AG10803 (cell line): Measurements from ENCODE around the gene NFATC2.

Source experiments
- DNase-seq: peaks from one replicate; pipeline ENCODE4 v3.0.0; 2010; ENCODE audit warnings: low read depth
- H3K4me3 ChIP-seq: 2 replicates; pipeline ENCODE4 v1.5.1; 2011; ENCODE audit warnings: mild to moderate bottlenecking, low read length, control low read depth
- TF ChIP-seq, protein P1 (sequence below): conservative IDR thresholded peaks from 2 replicates; pipeline ENCODE4 v1.5.1; 2011; ENCODE audit warnings: mild to moderate bottlenecking, low read length, control low read depth, inconsistent platforms

Gene NFATC2

DNA sequence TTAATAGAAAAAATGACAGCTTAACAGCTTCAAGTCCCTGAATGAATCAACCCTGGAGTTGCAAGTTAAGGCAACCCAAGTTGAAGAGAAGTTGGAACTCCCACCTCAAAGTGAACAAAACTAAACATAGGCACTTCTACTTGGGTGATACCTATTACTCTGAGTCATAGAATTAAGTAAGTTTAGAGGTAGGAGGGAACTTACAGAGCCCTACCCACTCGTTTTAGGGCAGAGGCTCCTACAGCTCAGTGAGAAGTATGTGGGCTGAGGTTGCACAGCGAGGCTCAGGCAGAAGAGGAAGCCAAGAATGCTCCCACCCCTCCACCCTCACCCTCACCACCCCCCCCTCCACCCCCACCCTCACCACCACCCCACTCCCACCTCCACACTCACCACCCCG is 42.2 kb downstream of the NFATC2 start:
- no peak overlapping the region for H3K4me3 ChIP-seq
- TF ChIP-seq, protein P1, sequence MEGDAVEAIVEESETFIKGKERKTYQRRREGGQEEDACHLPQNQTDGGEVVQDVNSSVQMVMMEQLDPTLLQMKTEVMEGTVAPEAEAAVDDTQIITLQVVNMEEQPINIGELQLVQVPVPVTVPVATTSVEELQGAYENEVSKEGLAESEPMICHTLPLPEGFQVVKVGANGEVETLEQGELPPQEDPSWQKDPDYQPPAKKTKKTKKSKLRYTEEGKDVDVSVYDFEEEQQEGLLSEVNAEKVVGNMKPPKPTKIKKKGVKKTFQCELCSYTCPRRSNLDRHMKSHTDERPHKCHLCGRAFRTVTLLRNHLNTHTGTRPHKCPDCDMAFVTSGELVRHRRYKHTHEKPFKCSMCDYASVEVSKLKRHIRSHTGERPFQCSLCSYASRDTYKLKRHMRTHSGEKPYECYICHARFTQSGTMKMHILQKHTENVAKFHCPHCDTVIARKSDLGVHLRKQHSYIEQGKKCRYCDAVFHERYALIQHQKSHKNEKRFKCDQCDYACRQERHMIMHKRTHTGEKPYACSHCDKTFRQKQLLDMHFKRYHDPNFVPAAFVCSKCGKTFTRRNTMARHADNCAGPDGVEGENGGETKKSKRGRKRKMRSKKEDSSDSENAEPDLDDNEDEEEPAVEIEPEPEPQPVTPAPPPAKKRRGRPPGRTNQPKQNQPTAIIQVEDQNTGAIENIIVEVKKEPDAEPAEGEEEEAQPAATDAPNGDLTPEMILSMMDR = no peak
- DNase-seq = no peak

DNA sequence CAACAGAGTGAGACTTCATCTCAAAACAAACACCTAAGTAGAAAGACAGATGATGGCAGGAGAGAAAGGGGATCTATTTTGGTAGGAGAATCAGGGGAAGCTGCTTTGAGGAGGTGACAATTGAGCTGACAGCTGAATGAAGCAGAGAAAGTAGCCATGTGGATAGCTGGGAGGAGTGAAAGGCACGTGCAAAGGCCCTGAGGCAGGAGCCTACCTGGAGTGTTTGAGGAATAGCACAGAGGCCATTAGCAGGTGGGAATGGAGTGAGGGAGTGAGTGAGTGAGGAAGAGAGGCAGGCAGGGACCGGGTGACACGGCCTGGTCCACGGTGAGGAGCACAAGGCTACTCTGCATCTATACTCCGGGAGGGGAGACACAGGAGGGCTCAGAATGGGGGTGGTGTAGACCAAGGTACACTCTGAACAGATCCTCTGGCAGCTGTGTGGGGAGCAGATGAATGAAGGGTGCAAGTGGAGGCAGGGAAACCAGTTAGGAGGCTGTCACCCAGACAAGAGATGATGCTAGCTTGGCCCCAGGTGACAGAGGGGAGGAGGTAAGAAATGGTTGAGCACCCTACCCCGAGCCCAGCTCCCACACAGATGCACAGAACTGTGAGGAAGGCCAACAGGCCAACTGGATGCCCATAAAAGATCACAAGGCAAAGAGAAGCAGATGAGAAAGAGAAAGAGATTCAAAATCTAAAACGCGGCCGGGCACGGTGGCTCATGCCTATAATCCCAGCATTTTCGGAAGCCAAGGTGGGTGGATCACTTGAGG is 43.6 kb downstream of the NFATC2 start:
- TF ChIP-seq, protein P1 = no peak
- no peak overlapping the region for H3K4me3 ChIP-seq
- no peak for DNase-seq

DNA sequence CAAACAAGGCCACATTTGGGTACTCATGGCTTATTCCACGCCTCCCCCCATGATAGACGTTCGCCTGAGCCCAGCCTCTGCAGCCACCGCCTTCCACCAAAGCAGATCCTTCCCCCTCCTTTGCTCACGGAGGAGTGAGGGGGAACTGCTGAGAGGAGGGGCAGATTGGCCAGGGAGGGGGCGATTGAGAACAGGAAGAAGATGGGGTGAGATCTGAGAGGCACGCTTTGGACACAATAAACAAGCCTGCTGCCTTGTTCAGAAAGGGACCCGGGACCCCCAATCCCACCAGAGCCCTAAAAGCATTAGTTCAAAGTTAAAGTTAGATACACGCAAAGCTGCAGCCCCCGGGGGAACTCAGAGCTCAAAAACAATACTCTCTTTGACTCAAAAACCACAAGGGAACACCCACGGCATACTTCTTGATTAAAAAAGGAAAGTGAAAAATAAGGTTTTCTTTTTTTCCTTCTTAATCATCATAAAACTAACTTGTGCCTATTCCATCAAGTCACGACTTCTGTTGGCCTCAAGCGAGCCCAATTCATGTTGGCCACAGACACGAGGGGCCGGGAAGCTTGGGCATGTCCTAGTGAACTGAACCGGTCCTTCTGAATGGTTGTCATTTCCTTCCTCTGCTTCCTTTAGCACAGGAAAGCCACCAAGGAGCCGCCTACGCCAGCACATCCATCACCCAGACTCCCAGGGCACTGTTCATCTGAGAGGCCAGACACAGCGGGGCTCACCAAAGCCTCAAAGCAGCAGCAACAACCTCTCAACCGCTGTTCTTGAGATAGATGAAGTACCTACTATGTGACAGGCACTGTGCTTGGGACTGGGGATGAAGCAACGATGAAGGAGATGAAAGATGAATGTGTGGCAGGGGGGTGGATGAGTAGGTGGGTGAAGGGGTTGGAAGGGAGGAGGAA is 44.7 kb downstream of the NFATC2 start:
- no peak overlapping the region for H3K4me3 ChIP-seq
- TF ChIP-seq, protein P1 = no peak

DNA sequence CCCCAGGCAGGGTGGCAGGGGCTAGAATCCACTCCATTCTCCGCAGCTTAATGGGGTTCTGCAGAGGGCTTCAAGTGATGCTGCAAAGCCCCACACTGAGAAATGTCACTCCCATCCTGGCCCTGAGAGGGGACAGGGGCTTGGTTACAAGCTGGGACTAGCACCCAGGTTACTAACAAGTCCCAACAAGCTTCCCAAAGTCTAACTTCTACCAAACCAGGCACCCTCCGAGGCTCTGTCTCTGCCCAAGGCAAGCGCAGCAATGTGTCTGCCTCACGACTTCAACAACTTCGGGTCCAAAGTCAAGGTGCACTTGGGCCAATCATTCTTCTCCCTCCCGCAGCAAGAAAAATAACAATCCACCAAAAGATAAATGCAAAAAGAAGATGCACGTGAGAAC is 45.6 kb downstream of the NFATC2 start:
- TF ChIP-seq, protein P1 = no peak
- no peak overlapping the region for H3K4me3 ChIP-seq
- DNase-seq = no peak

More for the DNA sequence above, 44.7 kb downstream of the NFATC2 start:
- no peak for DNase-seq

DNA sequence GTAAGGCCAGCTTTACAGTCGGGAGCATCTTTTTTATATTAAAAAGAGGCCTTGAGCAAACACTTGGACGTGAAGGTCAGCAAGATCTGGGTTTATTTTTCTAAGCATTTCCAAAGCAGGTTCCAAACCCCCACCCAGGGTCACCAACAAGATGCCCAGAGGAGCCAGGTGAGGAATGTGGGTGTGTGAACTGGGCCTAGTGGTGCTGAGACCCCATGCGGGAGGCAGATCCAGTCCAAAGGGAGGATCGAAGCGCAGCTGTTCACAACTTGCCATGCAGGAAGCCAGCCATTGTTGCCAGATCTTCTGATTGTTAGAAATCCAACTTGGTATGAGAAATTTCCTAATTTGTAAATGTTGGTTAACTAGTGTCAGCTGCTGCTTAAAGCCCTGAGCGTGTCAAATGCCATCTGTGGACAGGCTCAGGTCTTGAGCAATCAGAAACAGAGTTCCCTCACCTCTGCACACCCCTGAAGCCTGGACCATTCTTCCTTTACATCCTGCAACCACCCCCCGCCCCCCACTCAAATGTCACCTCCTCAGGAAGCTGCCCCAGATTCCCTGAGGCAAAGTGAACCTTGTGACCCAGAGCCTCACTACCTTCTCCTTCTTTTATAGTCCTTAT is 46.5 kb downstream of the NFATC2 start:
- TF ChIP-seq, protein P1 = no peak
- no peak overlapping the region for H3K4me3 ChIP-seq
- peak; percentile 85 for DNase-seq

DNA sequence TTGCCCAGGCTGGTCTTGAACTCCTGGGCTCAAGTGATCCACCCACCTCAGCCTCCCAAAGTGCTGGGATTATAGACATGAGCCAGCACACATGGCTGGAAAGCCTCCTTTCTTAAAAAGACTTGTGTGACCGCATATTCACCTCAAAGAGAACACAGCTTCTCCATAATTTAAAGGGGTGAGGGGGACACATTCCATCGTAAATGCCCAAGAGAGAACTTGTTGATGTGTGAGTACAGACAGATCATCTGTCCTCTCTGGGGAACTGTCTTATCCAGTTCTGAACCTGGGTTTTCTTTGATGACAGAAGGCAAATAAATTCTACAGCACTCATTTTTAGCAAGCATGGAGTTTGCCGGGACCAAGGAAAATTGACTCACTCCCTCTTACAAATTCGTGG is 47.2 kb downstream of the NFATC2 start:
- TF ChIP-seq, protein P1 = no peak
- DNase-seq = no peak
- H3K4me3 ChIP-seq = no peak overlapping the region
